CD4-positive, alpha-beta T cell (primary cell): ENCODE data around the gene EEFSEC. TPM values are rescaled to one million over a fixed set of nuclear protein-coding genes. Genes with fewer than 3 reads are reported as not detected.

Experiments used
- ATAC-seq: fragments of 200-7000 bp; cut with Tn5 transposase; one replicate; pipeline ENCODE4 v1.10.0; 2022; ENCODE audit warnings: mild to moderate bottlenecking; ENCODE audit not compliant: poor library complexity
- CTCF ChIA-PET: fragments of 350-600 bp; sonication (Branson Sonifier 250); formaldehyde crosslinking; loops from one replicate; lab custom pipeline; 2021; ENCODE audit warnings: antibody characterized with exemption, inconsistent platforms; lab: Charles Lee
- POLR2A ChIA-PET: fragments of 350-600 bp; sonication (Branson Sonifier 250); formaldehyde crosslinking; loops from one replicate; lab custom pipeline; 2021; ENCODE audit warnings: antibody characterized with exemption, inconsistent platforms; lab: Charles Lee
- DNase-seq, 14 experiments: peaks; one replicate each; pipeline ENCODE4 v3.0.0-alpha.2; 2013 to 2020; ENCODE audit warnings: mixed read lengths in 2 of 14
- H3K27ac ChIP-seq, 2 donors: one replicate each; pipeline versions ENCODE4 v1.5.1 to v1.7.0; 2013; ENCODE audit warnings: low read length in 2 of 2, low read depth in 1 of 2, mild to moderate bottlenecking in 1 of 2
- H3K27me3 ChIP-seq, 2 experiments: 1 replicate in 1 of 2; 2 replicates in 1 of 2; pipeline versions ENCODE4 v1.6.1 to v1.7.0; 2013; ENCODE audit warnings: low read length in 2 of 2, control low read depth in 1 of 2, mild to moderate bottlenecking in 1 of 2, moderate library complexity in 1 of 2; ENCODE audit not compliant: insufficient read depth in 2 of 2, control insufficient read depth in 1 of 2
- H3K36me3 ChIP-seq: one replicate; pipeline ENCODE4 v1.6.1; 2013; ENCODE audit warnings: low read length, control low read depth; ENCODE audit not compliant: insufficient read depth
- H3K4me1 ChIP-seq: one replicate; pipeline ENCODE4 v1.6.1; 2013; ENCODE audit warnings: low read length, control low read depth; ENCODE audit not compliant: insufficient read depth
- H3K4me3 ChIP-seq: one replicate; pipeline ENCODE4 v1.5.1; 2013; ENCODE audit warnings: mild to moderate bottlenecking, low read length, moderate library complexity
- H3K9me3 ChIP-seq, 2 experiments: 1 replicate in 1 of 2; 2 replicates in 1 of 2; pipeline versions ENCODE4 v1.6.1 to v1.7.0; 2013; ENCODE audit warnings: low read length in 2 of 2, mild to moderate bottlenecking in 2 of 2, control low read depth in 1 of 2, moderate library complexity in 1 of 2; ENCODE audit not compliant: control insufficient read depth in 1 of 2, insufficient read depth in 1 of 2
- H3K27ac Mint-ChIP-seq: one replicate; pipeline ENCODE4 v1.8.0; 2020; ENCODE audit warnings: mixed read lengths
- H3K27me3 Mint-ChIP-seq: one replicate; pipeline ENCODE4 v1.8.0; 2021; ENCODE audit warnings: mixed read lengths
- H3K36me3 Mint-ChIP-seq: one replicate; pipeline ENCODE4 v1.8.0; 2021; ENCODE audit warnings: low read depth, mixed read lengths
- H3K4me1 Mint-ChIP-seq: one replicate; pipeline ENCODE4 v1.8.0; 2021; ENCODE audit warnings: low read depth, mixed read lengths
- H3K4me3 Mint-ChIP-seq: one replicate; pipeline ENCODE4 v1.8.0; 2020; ENCODE audit warnings: mild to moderate bottlenecking, mixed read lengths
- H3K9me3 Mint-ChIP-seq: one replicate; pipeline ENCODE4 v1.8.0; 2020; ENCODE audit warnings: mixed read lengths
- CTCF ChIP-seq: fragments of 200-600 bp; IDR thresholded peaks from one replicate; pipeline ENCODE4 v1.8.0; 2022; ENCODE audit warnings: antibody characterized with exemption, mild to moderate bottlenecking
- intact Hi-C, 2 experiments: fragments of 100-400 bp; cut with DNase I in 1 of 2; cut with micrococcal nuclease in 1 of 2; formaldehyde crosslinking; loops; one replicate each; pipeline versions ENCODE4 v1.15.1 to v1.9.0; 2023 to 2025; cut with DNase I, micrococcal nuclease
- total RNA-seq, 174 experiments: library from RNA in 2 of 174; stranded (reverse) in 2 of 174; gene quantifications; one replicate each; pipeline ENCODE4 v1.2.3 and lab custom pipeline; 2021 to 2026

EEFSEC gene
- total RNA-seq, 2 experiments from 2014 or later: 13.1 to 13.9 TPM

GRCh38 chr3:128368626-128369025 is 215.3 kb downstream of the EEFSEC start:
- CTCF ChIA-PET: no interaction called here
- POLR2A ChIA-PET: interaction anchor here (1.1 kb wide), 1 partner anchor 103 kb away, joined by 3 read pairs; no protein-coding TSS in a partner anchor
- no peak overlapping the region for H3K4me3 Mint-ChIP-seq

GRCh38 chr3:128369121-128369703 is 215.9 kb downstream of the EEFSEC start:
- Mint-ChIP-seq H3K4me3 (no peak overlapping the region), H3K36me3 (peaks cover 31% of the 10 kb centered on the region), H3K4me1 (no peaks in the 10 kb centered on the region), H3K9me3 (no peaks in the 10 kb centered on the region), H3K27me3 (no peaks in the 10 kb centered on the region), H3K27ac (no peak overlapping the region)
- peaks cover 18% of the 10 kb centered on the region for H3K36me3 ChIP-seq
- DNase-seq: no peak
- H3K27me3 ChIP-seq: no peaks in the 10 kb centered on the region
- intact Hi-C loops: no loop called here
- H3K4me3 ChIP-seq: no peak overlapping the region
- ChIA-PET POLR2A (interaction anchor here (1.1 kb wide), 1 partner anchor 103 kb away, joined by 3 read pairs; no protein-coding TSS in a partner anchor), CTCF (interaction anchor here (0.6 kb wide), 1 partner anchor 327 kb away, joined by 3 read pairs; no protein-coding TSS in a partner anchor)
- ATAC-seq: no peak
- TF ChIP-seq CTCF: no peak
- no peak overlapping the region for H3K27ac ChIP-seq
- no peaks in the 10 kb centered on the region for H3K9me3 ChIP-seq
- H3K4me1 ChIP-seq: no peaks in the 10 kb centered on the region

More at GRCh38 chr3:128368626-128369025, 215.3 kb downstream of the EEFSEC start:
- H3K27ac ChIP-seq: no peak overlapping the region
- intact Hi-C loops: no loop called here
- no peaks in the 10 kb centered on the region for H3K9me3 ChIP-seq
- no peak overlapping the region for H3K4me3 ChIP-seq
- H3K27me3 ChIP-seq: no peaks in the 10 kb centered on the region
- H3K4me1 ChIP-seq: no peaks in the 10 kb centered on the region
- H3K27me3 Mint-ChIP-seq: no peaks in the 10 kb centered on the region
- TF ChIP-seq CTCF: no peak
- no peaks in the 10 kb centered on the region for H3K4me1 Mint-ChIP-seq
- ATAC-seq: no peak
- no peaks in the 10 kb centered on the region for H3K9me3 Mint-ChIP-seq
- H3K27ac Mint-ChIP-seq: no peak overlapping the region
- H3K36me3 Mint-ChIP-seq: peaks cover 32% of the 10 kb centered on the region
- no peak for DNase-seq
- peaks cover 18% of the 10 kb centered on the region for H3K36me3 ChIP-seq

GRCh38 chr3:128369881-128370642 is 216.8 kb downstream of the EEFSEC start:
- no peaks in the 10 kb centered on the region for H3K9me3 ChIP-seq
- Mint-ChIP-seq H3K4me1 (no peaks in the 10 kb centered on the region), H3K36me3 (peaks cover 31% of the 10 kb centered on the region), H3K27me3 (no peaks in the 10 kb centered on the region), H3K9me3 (no peaks in the 10 kb centered on the region), H3K27ac (no peak overlapping the region), H3K4me3 (no peak overlapping the region)
- DNase-seq: no peak
- no peaks in the 10 kb centered on the region for H3K4me1 ChIP-seq
- no peaks in the 10 kb centered on the region for H3K27me3 ChIP-seq
- H3K36me3 ChIP-seq: peaks cover 18% of the 10 kb centered on the region
- ChIA-PET POLR2A (no interaction called here), CTCF (interaction anchor here (0.6 kb wide), 1 partner anchor 326 kb away, joined by 3 read pairs; no protein-coding TSS in a partner anchor)
- intact Hi-C loops: no loop called here
- no peak overlapping the region for H3K27ac ChIP-seq
- no peak for ATAC-seq
- TF ChIP-seq CTCF: no peak
- no peak overlapping the region for H3K4me3 ChIP-seq
